ENCODE results near the gene DLGAP4. TPM values are rescaled to one million over a fixed set of nuclear protein-coding genes. Genes with fewer than 3 reads are reported as not detected.

Gene DLGAP4
- total and polyA plus RNA-seq, 2 of the 13 experiments (the other 11 are each of a cell fraction or from before 2014, with no cell fraction given) = 15.2 to 26.7 TPM

GRCh38 chr20:36468149-36469000 lies 162.2 kb downstream of the DLGAP4 start (continued):
- TF ChIP-seq, protein P1, sequence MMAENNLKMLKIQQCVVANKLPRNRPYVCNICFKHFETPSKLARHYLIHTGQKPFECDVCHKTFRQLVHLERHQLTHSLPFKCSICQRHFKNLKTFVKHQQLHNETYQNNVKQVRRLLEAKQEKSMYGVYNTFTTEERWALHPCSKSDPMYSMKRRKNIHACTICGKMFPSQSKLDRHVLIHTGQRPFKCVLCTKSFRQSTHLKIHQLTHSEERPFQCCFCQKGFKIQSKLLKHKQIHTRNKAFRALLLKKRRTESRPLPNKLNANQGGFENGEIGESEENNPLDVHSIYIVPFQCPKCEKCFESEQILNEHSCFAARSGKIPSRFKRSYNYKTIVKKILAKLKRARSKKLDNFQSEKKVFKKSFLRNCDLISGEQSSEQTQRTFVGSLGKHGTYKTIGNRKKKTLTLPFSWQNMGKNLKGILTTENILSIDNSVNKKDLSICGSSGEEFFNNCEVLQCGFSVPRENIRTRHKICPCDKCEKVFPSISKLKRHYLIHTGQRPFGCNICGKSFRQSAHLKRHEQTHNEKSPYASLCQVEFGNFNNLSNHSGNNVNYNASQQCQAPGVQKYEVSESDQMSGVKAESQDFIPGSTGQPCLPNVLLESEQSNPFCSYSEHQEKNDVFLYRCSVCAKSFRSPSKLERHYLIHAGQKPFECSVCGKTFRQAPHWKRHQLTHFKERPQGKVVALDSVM (CRISPR knock-in tag; IDR thresholded peaks at IDR 0.05) = peak; percentile 57
- TF ChIP-seq ZFP36L1 (CRISPR knock-in tag; IDR thresholded peaks at IDR 0.05) (peak; percentile 75; the same call in 1 of the 2 replicates), THAP7 (CRISPR knock-in tag; IDR thresholded peaks at IDR 0.05) (peak; percentile 96), ZNF33A (CRISPR knock-in tag; IDR thresholded peaks at IDR 0.05; ENCODE audit: borderline replicate concordance) (no peak), ZNF30 (CRISPR knock-in tag; IDR thresholded peaks at IDR 0.05) (no peak), YEATS2 (CRISPR knock-in tag; IDR thresholded peaks at IDR 0.05; ENCODE audit: borderline replicate concordance) (peak; percentile 74; the same call in 1 of the 2 replicates), KLF11 (CRISPR knock-in tag; IDR thresholded peaks at IDR 0.05) (peak; percentile 87), E2F1 (CRISPR knock-in tag; IDR thresholded peaks at IDR 0.05) (no peak), KAT8 (CRISPR knock-in tag; IDR thresholded peaks at IDR 0.05) (peak; percentile 52), SOX6 (IDR thresholded peaks at IDR 0.05) (no peak), SOX6 (CRISPR knock-in tag; IDR thresholded peaks at IDR 0.05) (peak; percentile 89), PCBP1 (IDR thresholded peaks at IDR 0.05; ENCODE audit: borderline replicate concordance, low read depth, low read length) (no peak), ZNF468 (CRISPR knock-in tag; IDR thresholded peaks at IDR 0.05) (0 out of 2 replicates have a peak, but pooled peaks have one; percentile 77), ZNF513 (CRISPR knock-in tag; conservative IDR thresholded peaks at IDR 0.05) (no peak)
- TF ChIP-seq, protein P2, sequence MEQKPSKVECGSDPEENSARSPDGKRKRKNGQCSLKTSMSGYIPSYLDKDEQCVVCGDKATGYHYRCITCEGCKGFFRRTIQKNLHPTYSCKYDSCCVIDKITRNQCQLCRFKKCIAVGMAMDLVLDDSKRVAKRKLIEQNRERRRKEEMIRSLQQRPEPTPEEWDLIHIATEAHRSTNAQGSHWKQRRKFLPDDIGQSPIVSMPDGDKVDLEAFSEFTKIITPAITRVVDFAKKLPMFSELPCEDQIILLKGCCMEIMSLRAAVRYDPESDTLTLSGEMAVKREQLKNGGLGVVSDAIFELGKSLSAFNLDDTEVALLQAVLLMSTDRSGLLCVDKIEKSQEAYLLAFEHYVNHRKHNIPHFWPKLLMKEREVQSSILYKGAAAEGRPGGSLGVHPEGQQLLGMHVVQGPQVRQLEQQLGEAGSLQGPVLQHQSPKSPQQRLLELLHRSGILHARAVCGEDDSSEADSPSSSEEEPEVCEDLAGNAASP (CRISPR knock-in tag; IDR thresholded peaks at IDR 0.05; ENCODE audit: borderline replicate concordance) = peak; percentile 98
- TF ChIP-seq, protein P3, sequence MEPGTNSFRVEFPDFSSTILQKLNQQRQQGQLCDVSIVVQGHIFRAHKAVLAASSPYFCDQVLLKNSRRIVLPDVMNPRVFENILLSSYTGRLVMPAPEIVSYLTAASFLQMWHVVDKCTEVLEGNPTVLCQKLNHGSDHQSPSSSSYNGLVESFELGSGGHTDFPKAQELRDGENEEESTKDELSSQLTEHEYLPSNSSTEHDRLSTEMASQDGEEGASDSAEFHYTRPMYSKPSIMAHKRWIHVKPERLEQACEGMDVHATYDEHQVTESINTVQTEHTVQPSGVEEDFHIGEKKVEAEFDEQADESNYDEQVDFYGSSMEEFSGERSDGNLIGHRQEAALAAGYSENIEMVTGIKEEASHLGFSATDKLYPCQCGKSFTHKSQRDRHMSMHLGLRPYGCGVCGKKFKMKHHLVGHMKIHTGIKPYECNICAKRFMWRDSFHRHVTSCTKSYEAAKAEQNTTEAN (CRISPR knock-in tag; conservative IDR thresholded peaks at IDR 0.05) = 0 out of 2 replicates have a peak, but pooled peaks have one; percentile 32
- TF ChIP-seq, protein P4, sequence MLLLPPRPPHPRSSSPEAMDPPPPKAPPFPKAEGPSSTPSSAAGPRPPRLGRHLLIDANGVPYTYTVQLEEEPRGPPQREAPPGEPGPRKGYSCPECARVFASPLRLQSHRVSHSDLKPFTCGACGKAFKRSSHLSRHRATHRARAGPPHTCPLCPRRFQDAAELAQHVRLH (CRISPR knock-in tag; IDR thresholded peaks at IDR 0.05; ENCODE audit: borderline replicate concordance, low read depth) = no peak

All from HepG2 (cell line).